OCI-LY7 (cell line): ENCODE results near the gene ARRB2.

Experiments
- CTCF ChIP-seq: fragments of 200-600 bp; sonication (generic); conservative IDR thresholded peaks from 2 replicates; pipeline ENCODE4 v1.5.1; 2014; ENCODE audit warnings: mild to moderate bottlenecking, antibody characterized with exemption, low read length, moderate library complexity, mixed read lengths
- EZH2phosphoT487 ChIP-seq: fragments of 200-600 bp; sonication (generic); IDR thresholded peaks from 2 replicates; pipeline ENCODE4 v1.6.1; 2018; ENCODE audit warnings: low read depth, borderline replicate concordance, mild to moderate bottlenecking, mixed run types, antibody characterized with exemption, low read length, moderate library complexity, mixed read lengths

- TF ChIP-seq CTCF (no peak), EZH2phosphoT487 (no peak)
Measured at GRCh38 chr17:4721203-4722135, 11.0 kb downstream of the ARRB2 start.
